A673 (cell line): Measurements from ENCODE around the gene GRIP1.

Source experiments
- EZH2 ChIP-seq: fragments of 200-600 bp; sonication (generic); IDR thresholded peaks from 2 replicates; pipeline ENCODE4 v1.6.1; 2017; ENCODE audit warnings: borderline replicate concordance, low read depth, mild to moderate bottlenecking, mixed read lengths, antibody characterized with exemption, low read length; ENCODE audit not compliant: poor library complexity, severe bottlenecking
- TF ChIP-seq, protein P1 (sequence below): fragments of 300-800, 200-600 bp; sonication (generic); conservative IDR thresholded peaks from 2 replicates; pipeline ENCODE4 v1.5.1; 2017; ENCODE audit warnings: low read depth, mild to moderate bottlenecking, antibody characterized with exemption, low read length, moderate library complexity, mixed read lengths

DNA sequence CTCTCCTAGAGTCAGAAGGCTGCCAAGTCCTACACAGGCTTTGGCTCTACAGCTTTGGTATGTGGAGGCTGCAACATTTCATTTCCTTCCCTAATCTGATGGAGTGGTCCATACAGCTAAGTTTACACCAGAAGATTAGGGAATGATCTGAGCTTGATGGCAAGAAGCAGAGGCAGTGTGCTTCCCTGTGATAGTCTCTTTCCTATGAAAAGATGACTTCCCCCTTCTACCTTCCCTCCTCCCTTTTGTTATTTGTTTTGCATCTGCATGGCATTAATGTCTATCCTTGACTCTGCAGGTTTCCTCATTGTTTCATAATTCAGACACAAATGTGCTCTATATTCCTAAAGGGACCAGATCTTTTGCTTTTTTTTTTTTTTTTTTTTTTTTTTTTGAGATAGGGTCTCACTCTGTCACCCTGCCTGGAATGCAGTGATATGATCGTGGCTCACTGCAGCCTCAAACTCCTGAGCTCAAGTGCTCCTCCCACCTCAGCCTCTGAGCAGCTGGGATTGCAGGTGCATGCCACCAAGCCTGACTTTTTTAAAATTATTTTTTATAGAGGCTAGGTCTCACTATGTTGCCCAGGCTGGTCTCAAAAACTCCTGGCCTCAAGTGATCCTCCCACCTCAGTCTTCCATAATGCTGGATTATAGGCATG, 76.3 kb downstream of the GRIP1 start:
- TF ChIP-seq, protein P1, sequence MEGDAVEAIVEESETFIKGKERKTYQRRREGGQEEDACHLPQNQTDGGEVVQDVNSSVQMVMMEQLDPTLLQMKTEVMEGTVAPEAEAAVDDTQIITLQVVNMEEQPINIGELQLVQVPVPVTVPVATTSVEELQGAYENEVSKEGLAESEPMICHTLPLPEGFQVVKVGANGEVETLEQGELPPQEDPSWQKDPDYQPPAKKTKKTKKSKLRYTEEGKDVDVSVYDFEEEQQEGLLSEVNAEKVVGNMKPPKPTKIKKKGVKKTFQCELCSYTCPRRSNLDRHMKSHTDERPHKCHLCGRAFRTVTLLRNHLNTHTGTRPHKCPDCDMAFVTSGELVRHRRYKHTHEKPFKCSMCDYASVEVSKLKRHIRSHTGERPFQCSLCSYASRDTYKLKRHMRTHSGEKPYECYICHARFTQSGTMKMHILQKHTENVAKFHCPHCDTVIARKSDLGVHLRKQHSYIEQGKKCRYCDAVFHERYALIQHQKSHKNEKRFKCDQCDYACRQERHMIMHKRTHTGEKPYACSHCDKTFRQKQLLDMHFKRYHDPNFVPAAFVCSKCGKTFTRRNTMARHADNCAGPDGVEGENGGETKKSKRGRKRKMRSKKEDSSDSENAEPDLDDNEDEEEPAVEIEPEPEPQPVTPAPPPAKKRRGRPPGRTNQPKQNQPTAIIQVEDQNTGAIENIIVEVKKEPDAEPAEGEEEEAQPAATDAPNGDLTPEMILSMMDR = no peak
- no peak for TF ChIP-seq EZH2
